Right lobe of liver (tissue), 6 donors: ENCODE measurements around the gene OBI1. TPM values are rescaled to one million over a fixed set of nuclear protein-coding genes. Genes with fewer than 3 reads are reported as not detected.

Experiments
- ATAC-seq, 4 donors: fragments of 200-7000 bp; cut with Tn5 transposase; one replicate each; pipeline ENCODE4 v1.9.1; 2020; ENCODE audit warnings: mild to moderate bottlenecking in 4 of 4, moderate library complexity in 4 of 4
- DNase-seq, 3 donors: peaks; one replicate each; pipeline ENCODE4 v3.0.0-alpha.2; 2020
- H3K27ac ChIP-seq, 3 donors: fragments of 200-600 bp; one replicate each; pipeline ENCODE4 v1.8.0; 2022
- H3K27me3 ChIP-seq, 2 donors: fragments of 200-600 bp; one replicate each; pipeline ENCODE4 v1.8.0; 2022
- H3K36me3 ChIP-seq, 4 donors: fragments of 200-600 bp; sonication (generic) in 1 of 4; one replicate each; pipeline versions ENCODE4 v1.5.1 to v1.8.0; 2017 to 2022; ENCODE audit warnings: control low read depth in 1 of 4
- H3K4me1 ChIP-seq, 4 donors: fragments of 200-600 bp; sonication (generic) in 1 of 4; one replicate each; pipeline versions ENCODE4 v1.5.1 to v1.8.0; 2017 to 2022; ENCODE audit warnings: control low read depth in 1 of 4
- H3K4me3 ChIP-seq, 3 donors: fragments of 200-600 bp; one replicate each; pipeline ENCODE4 v1.8.0; 2022
- H3K9me3 ChIP-seq, 4 donors: fragments of 200-600 bp; sonication (generic) in 1 of 4; one replicate each; pipeline versions ENCODE4 v1.5.1 to v1.8.0; 2017 to 2022; ENCODE audit warnings: control low read depth in 1 of 4
- CTCF ChIP-seq, 4 donors: fragments of 200-600 bp in 3 of 4; fragments of 450-650 bp in 1 of 4; IDR thresholded peaks; one replicate each; pipeline versions ENCODE4 v1.5.1 to v1.8.0; 2016 to 2022; ENCODE audit warnings: antibody characterized with exemption in 4 of 4, mild to moderate bottlenecking in 2 of 4
- POLR2A ChIP-seq: fragments of 450-650 bp; IDR thresholded peaks from one replicate; pipeline ENCODE4 v1.6.1; 2017; ENCODE audit warnings: antibody characterized with exemption, mild to moderate bottlenecking
- WGBS: methylation state at CpG from one replicate; pipeline ENCODE4 v1.1.6; 2018; ENCODE audit warnings: low coverage, low lambda C conversion rate; ENCODE audit not compliant: insufficient coverage; ENCODE audit errors: missing lambda C conversion rate; 5-methylcytosine and 5-hydroxymethylcytosine counted together
- intact Hi-C, 2 donors: fragments of 100-400 bp; cut with DNase I; formaldehyde crosslinking; loops; one replicate each; pipeline versions ENCODE4 v1.11.2 to v1.14.1; 2022
- total RNA-seq, 6 experiments: library from RNA; depleted of rRNA in 2 of 6; stranded (reverse); fragments of >200 nt in 2 of 6; fragmentation: NEBNext Ultra II Directional in 3 of 6; extraction: Animal tissue kit (Norgen Biotek cat#: 25700) in 3 of 6; gene quantifications; one replicate each; pipeline versions ENCODE4 v1.1.0 to v1.2.4, GENCODE V29; 2016 to 2023
- donor health status: DM: no; HTN: yes; CAD: no.
- donor health status: DM: no; HTN: no; CAD: no.
- donor health status: DM: no; HTN: no; CAD: no.
- donor health status: DM: no; HTN: yes; CAD: no.
- donor health status: DM: no; HTN: yes; CAD: no.

The OBI1 gene
- total RNA-seq, 6 experiments from 2014 or later = 1.7 to 3.6 (median 2.8) TPM

GRCh38 chr13:78679329-78679728 is 20.4 kb upstream of the OBI1 start:
- Histone ChIP-seq H3K27ac (no peak overlapping the region), H3K27me3 (no peaks in the 10 kb centered on the region), H3K36me3 (no peaks in the 10 kb centered on the region), H3K4me1 (no peaks in the 10 kb centered on the region), H3K4me3 (no peak overlapping the region), H3K9me3 (no peaks in the 10 kb centered on the region)
- TF ChIP-seq CTCF (IDR thresholded peaks at IDR 0.05) (no peak), POLR2A (no peak)
- 33% methylated on average over 1 of the region's 1 CpG for WGBS
- intact Hi-C loops = no loop called here
- ATAC-seq = no peak
- no peak for DNase-seq

DNA sequence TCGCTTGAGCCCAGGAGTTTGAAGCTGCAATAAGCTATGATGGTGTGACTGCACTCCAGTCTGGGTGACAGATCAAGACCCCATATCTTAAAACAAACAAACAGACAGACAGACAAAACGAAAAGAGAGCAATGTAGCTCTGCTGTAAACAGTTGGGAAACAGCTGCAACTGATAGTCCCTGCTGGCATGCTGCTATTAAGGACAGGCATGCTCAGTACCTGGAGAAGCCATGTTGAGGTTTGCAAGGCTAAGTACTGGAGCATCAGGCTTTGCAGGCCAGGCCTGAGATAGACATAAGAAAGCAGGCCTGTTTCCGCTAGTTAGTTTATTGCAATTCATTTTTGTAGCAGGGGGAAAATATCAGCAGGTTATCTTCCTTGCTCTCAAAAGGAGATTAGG is 16.2 kb upstream of the OBI1 start:
- no peak for ATAC-seq
- H3K9me3 ChIP-seq = no peaks in the 10 kb centered on the region
- H3K36me3 ChIP-seq = no peaks in the 10 kb centered on the region
- 50% methylated on average over 2 of the region's 3 CpGs for WGBS
- no peaks in the 10 kb centered on the region for H3K27me3 ChIP-seq
- TF ChIP-seq CTCF (IDR thresholded peaks at IDR 0.05) (no peak), POLR2A (no peak)
- no peak for DNase-seq
- no peaks in the 10 kb centered on the region for H3K4me1 ChIP-seq
- no peak overlapping the region for H3K27ac ChIP-seq
- intact Hi-C loops = no loop called here
- no peak overlapping the region for H3K4me3 ChIP-seq

- TF ChIP-seq POLR2A (no peak), CTCF (IDR thresholded peaks at IDR 0.05) (no peak)
- H3K27ac ChIP-seq = no peak overlapping the region
- H3K4me3 ChIP-seq = no peak overlapping the region
- no peaks in the 10 kb centered on the region for H3K4me1 ChIP-seq
- H3K27me3 ChIP-seq = no peaks in the 10 kb centered on the region
- ATAC-seq = no peak
- intact Hi-C loops = no loop called here
- H3K36me3 ChIP-seq = no peaks in the 10 kb centered on the region
- no peaks in the 10 kb centered on the region for H3K9me3 ChIP-seq
- 0% methylated on average over 1 of the region's 1 CpG for WGBS
- no peak for DNase-seq
Observed at GRCh38 chr13:78674638-78675037, 15.7 kb upstream of the OBI1 start.

DNA sequence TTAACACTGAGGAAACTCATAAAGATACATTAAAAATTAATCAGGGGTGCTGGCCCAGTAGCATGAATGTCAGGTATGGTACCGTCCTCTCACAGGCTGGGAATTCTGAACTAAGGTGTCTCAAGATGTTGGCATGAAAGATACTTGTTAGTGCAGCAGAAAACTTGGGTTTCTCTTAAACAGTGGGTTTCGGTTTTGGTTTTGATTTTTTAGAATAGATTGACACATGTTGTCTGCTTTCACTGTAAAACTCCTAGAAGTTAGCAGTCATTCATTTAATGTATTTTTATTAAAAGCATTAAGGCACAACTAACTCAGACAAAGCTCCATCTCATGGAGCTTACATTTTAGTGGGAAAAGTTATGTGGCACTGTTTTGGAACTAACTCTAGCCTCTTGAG is 3.5 kb upstream of the OBI1 start:
- Histone ChIP-seq H3K27me3 (no peaks in the 10 kb centered on the region), H3K4me3 (no peak overlapping the region), H3K27ac (no peak overlapping the region), H3K9me3 (no peaks in the 10 kb centered on the region), H3K4me1 (peaks cover 0 to 7% (median 3%) of the 10 kb centered on the region in 4 donors), H3K36me3 (no peaks in the 10 kb centered on the region)
- 100% methylated on average over 2 of the region's 2 CpGs for WGBS
- ATAC-seq (no peak), DNase-seq (no peak)
- intact Hi-C loops = no loop called here
- TF ChIP-seq CTCF (IDR thresholded peaks at IDR 0.05) (no peak), POLR2A (no peak)

GRCh38 chr13:78660495-78660857 is 1.5 kb upstream of the OBI1 start:
- intact Hi-C loops = no loop called here

More at GRCh38 chr13:78660495-78660857, 1.5 kb upstream of the OBI1 start:
- 96% methylated on average over 3 of the region's 4 CpGs for WGBS
- no peaks in the 10 kb centered on the region for H3K27me3 ChIP-seq
- TF ChIP-seq POLR2A (no peak), CTCF (IDR thresholded peaks at IDR 0.05) (no peak)
- H3K4me1 ChIP-seq = peaks cover 0 to 10% (median 4%) of the 10 kb centered on the region in 4 donors
- no peak overlapping the region for H3K27ac ChIP-seq
- no peaks in the 10 kb centered on the region for H3K9me3 ChIP-seq
- peak overlapping the region; percentile 70 to 86 (median 84) for H3K4me3 ChIP-seq
- no peak for DNase-seq
- H3K36me3 ChIP-seq = no peaks in the 10 kb centered on the region
- ATAC-seq = no peak
